Adrenal gland (tissue), 5 donors: ENCODE results near the gene QSOX2.

ENCODE experiments used
- CTCF ChIP-seq, 6 experiments: fragments of 450-650 bp in 4 of 6; fragments of 200-600 bp in 2 of 6; sonication (generic) in 1 of 6; IDR thresholded peaks; 1 replicate in 5 of 6; 2 replicates in 1 of 6; pipeline versions ENCODE4 v1.5.1 to v1.8.0; 2016 to 2021; ENCODE audit warnings: antibody characterized with exemption in 6 of 6, mild to moderate bottlenecking in 2 of 6, moderate library complexity in 1 of 6
- POLR2A ChIP-seq, 2 donors: fragments of 450-650 bp; IDR thresholded peaks; one replicate each; pipeline ENCODE4 v1.6.1; 2017; ENCODE audit warnings: antibody characterized with exemption in 2 of 2, mild to moderate bottlenecking in 2 of 2, moderate library complexity in 1 of 2
- donor health status: DM: no; HTN: no; CAD: no.

GRCh38 chr9:136211441-136212344 is 33.9 kb downstream of the QSOX2 start:
- no peak for TF ChIP-seq CTCF (IDR thresholded peaks at IDR 0.05)
- no peak for TF ChIP-seq POLR2A (IDR thresholded peaks at IDR 0.05)
